HG03095 (cell line): ENCODE data around the gene MAD2L1BP.
"Not testable (repeated sequence)": the region's sequence is repeated elsewhere in the genome, so short reads cannot be mapped to it uniquely, and the experiment has no call there.

Experiments used
- ATAC-seq: cut with Tn5 transposase; IDR thresholded peaks from one replicate; pipeline ENCODE4 v1.9.1; 2021; ENCODE audit warnings: moderate library complexity; ENCODE audit not compliant: unreplicated experiment

MAD2L1BP gene, protein sequence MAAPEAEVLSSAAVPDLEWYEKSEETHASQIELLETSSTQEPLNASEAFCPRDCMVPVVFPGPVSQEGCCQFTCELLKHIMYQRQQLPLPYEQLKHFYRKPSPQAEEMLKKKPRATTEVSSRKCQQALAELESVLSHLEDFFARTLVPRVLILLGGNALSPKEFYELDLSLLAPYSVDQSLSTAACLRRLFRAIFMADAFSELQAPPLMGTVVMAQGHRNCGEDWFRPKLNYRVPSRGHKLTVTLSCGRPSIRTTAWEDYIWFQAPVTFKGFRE

DNA sequence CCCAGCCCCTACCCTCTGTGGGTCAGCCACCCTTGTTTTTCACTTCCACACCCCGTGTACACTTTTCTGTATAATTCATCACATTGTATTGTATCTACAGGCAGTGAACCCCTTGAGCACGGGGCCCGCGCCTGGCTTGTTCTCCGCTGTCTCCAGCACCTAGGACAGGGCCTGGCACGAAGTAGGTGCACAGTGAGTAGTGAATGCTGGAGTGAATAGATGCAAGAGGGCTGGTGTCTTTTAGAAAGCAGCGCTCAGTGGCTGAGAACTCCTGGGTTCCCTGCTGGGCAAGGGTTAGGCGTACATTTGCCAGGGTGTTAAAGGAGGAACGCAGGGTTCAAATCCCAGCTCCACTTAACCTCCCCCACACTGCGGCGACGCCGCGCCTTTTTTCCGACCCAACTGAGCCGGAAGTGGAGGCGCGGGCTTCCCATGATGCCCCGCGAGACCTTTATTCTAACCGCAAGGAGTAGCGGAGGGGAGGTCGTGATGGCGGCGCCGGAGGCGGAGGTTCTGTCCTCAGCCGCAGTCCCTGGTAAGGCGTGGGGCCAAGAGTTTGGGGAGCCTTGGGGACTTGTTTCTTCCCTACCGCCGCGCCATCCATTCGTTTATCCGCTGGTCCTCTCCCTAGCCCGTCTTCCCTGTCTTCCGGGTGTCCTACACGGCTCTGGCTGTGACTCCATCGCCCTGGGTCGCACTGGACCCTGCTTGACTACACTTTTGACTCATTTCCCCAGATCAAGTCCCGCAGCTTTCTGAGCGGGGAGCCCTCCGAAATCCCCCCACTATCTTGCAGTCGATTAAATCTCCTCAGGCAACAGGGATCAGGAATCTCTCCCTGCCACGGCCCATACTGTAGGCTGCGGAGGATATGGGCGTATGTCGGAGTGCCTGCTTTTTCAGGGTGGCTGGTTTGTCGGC lies at the start of gene MAD2L1BP:
Gene MAD2L1BP, plus strand, starts transcription at position 454 of the 921 bp plus-strand sequence. Its CDS starts 36 bp downstream, at position 490.
- ATAC-seq = peak; percentile 78

DNA sequence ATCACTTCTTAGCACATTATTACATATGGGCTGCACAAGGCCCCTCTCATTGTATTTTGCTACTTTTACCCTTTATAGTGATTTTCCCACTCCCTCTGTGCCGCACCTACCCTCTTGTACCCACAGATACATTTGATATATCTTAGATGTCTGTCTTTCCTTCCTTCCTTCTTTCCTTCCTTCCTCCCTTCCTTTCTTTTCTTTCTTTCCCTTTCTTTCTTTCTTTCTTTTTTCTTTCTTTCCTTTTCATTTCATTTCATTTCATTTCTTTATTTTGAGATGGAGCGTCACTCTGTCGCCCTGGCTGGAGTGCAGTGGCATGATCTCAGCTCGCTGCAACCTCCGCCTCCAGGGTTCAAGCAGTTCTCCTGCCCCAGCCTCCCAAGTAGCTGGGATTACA lies 47.4 kb upstream of the MAD2L1BP start:
- ATAC-seq = no peak

DNA sequence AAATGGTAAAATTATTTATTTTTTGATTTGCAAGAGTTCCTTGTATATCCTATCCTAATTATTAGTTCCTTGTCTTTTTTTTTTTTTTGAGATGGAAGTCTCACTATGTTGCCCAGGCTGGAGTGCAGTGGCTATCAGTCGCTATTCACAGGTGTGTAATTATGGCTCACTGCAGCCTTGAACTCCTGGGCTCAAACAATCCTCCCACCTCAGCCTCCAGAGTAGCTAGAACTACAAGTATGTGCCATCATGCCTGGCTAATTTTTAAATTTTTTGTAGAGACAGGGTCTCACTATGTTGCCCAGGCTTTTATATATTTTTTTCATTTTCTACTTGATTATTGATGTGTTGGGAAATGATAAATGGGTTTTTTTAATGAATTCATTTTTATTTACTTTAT lies 46.1 kb upstream of the MAD2L1BP start:
- ATAC-seq = not testable (repeated sequence)

DNA sequence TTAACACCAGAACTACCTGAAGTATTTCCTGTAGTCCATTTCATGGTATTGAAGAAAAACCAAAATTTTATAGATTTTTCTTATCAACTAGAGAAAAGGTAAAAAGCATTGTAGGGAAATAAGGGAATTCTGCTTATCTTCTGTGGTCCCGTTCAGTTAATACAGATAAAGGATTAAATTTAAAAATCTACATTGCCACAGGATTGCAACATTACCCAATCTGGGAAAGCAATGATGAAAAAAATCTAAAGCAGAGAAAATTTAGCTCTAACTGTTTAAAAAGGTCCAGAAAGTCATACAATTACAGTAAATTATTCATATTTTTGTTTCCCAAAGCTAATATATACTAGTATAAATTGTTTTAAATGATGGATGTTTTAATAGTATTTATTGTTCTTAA lies 41.7 kb upstream of the MAD2L1BP start:
- no peak for ATAC-seq

DNA sequence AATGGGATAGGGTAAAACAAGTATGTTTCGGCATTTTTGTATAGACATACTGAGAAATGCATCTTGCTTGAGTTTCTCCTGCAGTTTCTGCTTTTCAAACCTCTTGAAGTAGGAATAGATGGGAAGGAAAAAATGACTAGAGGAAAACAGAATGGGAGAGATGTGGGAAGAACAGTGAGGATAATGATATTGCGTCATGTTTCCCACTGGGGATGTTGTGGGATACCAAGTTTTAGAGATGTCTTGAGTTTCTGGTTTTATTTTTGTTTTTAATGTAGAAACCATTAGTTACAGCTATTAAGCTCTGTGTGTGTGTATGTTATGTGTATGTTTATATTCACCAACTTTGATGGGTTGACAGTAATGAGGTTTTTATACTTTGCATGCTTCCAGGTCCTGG lies 35.0 kb upstream of the MAD2L1BP start:
- ATAC-seq = no peak

DNA sequence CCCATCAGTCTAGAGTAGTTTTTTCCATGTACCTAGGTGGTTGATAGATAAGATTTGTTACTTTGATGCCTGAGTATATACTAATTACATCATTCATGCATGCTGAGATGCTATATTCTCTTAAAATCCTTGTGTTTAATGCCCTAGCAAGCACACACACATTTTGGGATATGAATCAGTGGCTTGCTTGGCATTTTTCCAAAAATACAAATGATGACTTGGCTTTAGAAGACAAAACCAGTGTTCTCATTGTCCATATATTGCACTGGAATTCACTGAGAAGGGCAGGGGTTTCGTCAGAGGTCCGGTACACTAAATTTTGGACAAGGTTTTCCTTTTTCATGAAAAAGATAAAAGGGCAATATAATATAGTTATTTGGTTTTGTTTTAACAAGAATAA lies 31.5 kb upstream of the MAD2L1BP start:
- ATAC-seq = no peak

DNA sequence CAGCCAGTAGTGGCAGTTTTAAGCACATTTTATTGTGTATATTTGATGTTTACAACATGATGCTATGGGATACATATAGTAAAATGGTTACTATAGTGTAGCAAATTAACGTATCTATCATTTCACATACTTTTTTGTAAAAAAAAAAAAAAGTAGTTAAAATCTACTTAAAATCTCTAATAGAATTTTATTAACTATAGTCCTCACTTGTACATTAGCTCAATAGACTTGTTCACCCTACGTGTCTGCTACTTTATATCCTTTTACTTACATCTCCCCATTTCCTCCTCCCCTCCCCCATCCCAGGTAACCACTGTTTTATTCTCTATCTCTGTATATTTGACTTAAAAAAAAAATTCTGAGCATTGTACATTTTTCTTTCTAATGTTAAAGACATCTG lies 29.6 kb upstream of the MAD2L1BP start:
- no peak for ATAC-seq

DNA sequence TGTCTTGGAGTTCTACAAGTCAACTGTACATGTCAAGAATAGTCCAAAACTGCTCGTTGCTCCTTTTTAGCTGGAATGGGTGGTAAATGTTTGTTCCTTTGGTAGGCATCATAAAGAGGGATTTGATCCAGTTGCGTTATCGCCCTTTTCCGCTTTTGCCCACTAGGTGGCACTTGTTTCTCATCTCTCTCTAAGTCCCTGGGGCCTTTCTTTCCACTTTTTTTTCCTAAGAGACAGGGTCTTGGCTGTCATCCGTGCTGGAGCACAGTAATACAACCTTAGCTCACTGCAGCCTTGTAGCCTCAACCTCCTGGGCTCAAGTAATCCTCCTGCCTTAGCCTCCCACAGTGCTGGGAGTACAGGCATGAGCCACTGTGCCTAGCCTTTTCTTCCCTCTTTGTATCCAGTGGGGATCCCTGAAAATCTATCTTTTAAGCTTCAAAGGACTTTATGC lies 27.3 kb upstream of the MAD2L1BP start:
- ATAC-seq = no peak

DNA sequence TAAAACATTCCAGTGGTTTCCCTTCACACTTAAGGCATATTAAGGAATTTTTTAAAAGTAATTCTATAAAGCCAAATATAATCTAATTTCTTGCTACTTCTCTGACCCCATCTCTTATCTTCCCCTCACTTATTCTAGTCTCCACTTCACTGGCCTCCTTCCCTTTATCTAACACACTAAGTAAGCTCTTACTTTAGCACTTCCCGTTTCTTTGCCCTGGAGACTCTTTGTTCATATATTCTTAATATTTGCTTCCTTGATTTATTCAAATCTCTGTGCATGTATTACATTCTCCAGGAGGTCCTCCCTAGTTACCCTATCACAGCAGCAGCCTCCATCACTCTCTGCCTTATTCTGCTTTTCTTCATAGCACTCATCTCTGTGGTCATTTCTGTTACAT lies 26.8 kb upstream of the MAD2L1BP start:
- ATAC-seq = no peak

DNA sequence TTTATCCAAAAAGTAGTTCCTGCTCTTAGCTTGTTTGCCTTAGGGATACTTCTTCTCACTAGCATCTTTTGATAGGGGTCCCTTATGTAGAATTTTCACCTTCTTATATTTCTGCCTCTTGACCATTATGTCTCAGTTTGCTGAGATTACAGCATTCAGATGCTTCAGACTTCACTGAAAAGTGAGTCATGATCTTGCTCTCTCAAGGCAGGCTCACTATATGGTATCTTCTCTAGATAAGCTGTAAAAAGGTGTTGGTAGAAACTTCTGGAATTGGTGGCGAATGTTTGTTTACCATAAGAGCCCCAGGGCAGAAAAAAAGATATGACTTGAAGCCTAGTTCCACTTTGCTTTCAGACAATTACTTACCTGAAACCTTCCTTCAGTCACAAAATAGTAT lies 26.2 kb upstream of the MAD2L1BP start:
- ATAC-seq = no peak

DNA sequence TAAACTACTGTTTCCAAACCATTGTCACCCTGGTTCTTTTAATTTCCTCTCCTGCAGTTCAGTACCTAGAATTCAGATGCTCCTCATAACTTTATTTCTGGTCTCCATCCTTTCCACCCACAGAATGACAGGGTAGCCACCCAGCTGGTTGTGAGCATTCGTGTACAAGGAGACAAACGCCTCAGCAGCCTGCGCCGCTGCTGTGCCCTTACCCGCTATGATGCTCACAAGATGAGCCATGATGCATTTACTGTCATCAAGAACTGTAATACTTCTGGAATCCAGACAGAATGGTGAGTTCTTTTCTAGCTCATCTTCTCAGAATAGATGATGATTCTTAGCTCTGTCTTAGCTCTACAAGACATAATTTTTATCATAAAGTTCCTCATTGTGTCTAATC lies 25.2 kb upstream of the MAD2L1BP start:
- ATAC-seq = no peak

DNA sequence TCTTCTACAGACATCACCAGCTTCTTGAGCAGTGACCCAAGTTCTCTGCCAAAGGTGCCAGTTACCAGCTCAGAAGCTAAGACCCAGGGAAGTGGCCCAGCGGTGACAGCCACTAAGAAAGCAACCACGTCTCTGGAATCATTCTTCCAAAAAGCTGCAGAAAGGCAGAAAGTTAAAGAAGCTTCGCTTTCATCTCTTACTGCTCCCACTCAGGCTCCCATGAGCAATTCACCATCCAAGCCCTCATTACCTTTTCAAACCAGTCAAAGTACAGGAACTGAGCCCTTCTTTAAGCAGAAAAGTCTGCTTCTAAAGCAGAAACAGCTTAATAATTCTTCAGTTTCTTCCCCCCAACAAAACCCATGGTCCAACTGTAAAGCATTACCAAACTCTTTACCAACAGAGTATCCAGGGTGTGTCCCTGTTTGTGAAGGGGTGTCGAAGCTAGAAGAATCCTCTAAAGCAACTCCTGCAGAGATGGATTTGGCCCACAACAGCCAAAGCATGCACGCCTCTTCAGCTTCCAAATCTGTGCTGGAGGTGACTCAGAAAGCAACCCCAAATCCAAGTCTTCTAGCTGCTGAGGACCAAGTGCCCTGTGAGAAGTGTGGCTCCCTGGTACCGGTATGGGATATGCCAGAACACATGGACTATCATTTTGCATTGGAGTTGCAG lies 21.8 kb upstream of the MAD2L1BP start:
- ATAC-seq = no peak

DNA sequence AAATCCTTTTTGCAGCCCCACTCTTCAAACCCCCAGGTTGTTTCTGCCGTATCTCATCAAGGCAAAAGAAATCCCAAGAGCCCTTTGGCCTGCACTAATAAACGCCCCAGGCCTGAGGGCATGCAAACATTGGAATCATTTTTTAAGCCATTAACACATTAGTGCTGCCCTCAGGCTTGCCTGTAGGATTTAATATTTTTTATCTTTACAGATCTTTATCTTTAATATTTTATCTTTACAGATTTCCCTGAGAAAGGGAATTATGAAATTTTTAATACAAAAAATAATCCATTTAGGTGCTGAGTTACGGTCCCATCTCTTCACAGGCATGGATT lies 21.3 kb upstream of the MAD2L1BP start:
- ATAC-seq = no peak

DNA sequence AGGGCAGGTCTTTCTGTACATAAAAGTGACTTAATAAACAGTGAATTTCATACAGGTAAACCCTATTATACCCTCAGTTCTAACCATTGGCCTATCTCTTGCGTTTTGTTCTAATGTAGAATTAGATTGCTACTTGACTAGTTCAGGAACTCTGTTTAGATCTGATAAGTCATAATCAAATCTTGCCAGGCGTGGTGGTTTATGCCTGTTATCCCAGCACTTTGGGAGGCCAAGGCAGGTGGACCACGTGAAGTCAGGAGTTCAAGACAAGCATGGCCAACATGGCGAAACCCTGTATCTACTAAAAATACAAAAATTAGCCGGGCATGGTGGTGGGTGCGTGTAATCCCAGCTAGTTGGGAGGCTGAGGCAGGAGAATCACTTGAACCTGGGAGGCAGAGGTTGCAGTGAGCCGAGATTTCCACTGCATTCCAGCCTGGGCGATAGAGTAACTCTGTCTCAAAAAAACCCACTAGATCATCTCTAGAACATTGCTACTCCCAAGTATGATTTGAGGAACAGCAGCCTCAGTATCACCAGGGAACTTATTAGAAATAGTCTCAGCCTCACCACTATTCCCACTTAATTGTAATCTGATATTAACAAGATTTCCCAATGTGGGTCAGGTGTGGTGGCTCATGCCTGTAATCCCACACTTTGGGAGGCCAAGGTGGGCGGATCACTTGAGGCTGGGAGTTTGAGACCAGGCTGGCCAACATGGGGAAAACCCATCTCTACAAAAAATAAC lies 18.7 kb upstream of the MAD2L1BP start:
- ATAC-seq = no peak

DNA sequence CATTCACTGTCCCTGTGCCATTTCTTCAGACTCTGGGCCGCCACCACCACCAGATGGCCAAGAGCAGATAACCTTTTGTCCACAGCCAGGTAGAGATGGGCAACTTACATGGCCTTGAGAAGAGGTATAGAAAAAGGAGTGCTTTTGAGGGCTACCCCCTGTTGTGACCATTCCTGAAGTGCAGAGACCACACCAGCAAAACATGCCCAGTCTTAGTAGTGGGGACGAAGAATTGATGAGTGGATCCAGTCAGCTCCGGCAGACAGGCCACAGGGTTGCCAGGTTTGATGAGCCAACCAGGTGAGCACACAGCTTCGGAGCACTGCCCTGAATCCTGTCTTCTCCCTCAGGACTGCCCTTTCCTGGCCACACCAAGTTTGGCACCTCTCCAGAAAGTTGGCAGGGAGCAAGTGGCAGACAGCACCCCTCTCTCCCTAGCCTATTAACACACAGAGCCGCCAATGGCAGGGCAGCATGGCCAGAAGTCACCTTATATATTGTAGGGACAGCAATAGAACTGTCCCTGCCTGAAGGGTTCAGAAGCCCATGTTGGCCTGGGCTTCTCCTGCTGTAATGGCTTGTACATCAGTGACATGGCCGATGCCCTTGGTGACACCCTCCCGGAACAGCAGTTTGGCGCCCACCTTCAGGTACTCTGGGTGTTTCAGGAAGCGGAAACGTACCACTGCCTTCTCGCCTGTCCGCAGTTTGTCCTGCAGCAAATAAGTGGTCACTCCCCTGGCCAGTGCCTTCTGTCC lies 14.4 kb upstream of the MAD2L1BP start:
- ATAC-seq = no peak

DNA sequence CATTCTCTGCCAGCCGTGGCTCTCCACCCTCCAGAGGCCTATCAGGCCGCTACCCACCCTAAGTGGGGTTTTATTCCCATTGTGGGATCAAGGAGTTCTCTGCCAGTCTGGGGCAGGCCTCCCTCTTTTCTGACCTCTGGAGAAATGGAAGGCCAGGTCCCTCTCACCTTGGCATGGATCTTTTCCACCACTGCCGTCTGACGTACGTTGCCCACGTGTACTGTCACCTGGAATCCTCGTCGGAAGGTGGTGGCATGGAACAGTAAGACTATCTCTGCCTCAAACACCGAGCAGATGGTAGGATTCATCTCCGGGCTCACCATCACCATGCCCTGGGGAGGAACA lies 13.8 kb upstream of the MAD2L1BP start:
- no peak for ATAC-seq

DNA sequence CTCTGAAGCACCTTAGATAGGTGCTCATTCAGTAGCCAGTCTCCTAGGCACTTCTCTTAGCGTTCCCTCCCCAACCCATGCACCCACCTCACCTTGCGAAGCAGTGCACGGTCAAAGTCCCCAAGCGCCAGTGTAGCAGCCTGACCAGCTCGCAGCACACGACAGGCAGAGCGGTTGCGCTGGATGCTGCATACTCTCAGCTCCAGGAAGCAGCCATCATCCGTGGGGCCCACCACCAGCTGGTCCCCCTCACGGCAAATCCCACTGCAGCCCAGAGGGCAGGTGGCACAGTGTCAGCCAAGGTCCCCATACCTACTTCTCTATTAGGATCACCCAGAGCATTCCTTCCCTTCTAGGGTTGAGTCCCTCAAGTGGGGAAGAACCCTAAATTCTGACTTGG lies 13.1 kb upstream of the MAD2L1BP start:
- no peak for ATAC-seq

DNA sequence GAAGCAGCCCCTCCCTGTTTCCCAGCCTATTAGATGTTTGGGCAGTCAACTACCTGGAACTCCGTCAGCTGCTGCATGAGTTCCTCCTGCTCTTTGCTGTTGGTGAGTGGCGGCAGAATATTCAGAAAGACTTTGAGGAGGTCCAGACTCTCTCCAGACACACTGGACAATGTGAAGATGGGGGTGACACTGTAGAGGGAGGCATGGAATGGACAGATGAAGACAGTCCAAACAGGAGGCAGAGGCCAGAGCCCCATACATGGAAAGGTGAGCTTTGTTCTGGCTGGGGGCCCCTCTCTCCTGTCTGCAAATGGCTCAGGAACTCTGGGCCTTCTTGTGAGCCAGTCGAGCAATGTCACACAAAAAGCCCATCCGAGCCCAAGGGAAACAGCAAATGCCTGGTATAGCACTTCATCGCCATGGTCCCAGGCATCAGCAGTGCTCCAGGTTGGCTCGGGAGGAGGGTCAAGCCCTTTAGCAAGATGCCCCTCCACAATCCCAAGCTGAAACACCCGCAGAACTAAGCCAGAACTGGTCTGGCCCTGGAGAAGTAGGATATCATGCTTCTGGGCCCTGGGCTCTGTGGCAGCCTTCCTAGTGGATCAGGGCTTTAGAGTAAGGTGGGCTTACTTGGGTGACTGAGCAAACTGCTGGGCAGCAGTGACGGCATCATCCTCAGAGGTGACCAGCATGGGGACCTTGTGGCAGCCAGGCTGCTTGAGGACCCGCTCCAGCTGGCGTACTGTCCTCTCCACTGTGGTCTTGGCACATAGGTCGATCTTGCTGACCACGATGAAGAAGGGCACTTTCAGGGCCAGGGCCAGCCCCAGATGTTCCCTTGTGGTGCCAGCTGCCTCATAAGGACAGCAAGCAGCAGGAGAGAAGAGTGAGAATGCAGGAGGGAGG lies 11.5 kb upstream of the MAD2L1BP start:
- no peak for ATAC-seq

DNA sequence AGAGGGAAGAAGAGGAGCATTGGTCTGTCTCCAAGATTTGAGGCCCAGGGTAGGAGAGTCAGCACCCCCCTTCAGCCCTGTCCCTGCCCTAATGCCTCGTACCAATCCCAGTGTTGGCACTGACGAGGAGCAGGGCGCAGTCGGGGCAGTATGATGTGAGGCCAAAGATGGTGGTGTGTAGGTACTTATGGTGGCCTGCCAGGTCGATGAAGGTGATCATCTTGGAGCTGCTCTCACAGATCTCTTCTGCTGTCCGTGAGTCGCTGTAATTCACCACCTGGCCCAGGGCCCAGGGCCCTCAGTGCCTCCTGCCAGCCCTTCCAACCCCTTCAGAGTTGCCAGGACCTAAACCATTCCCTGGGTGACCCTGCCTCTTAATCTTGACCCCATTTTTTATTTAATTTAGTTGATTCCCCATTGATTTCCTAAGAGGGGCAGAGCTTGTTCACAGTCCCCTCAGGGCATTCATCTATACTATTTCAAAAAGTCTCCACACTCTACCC lies 10.8 kb upstream of the MAD2L1BP start:
- ATAC-seq = no peak
